GM12875 (cell line): ENCODE results near the gene EYA3.

ENCODE experiments used
- H3K4me3 ChIP-seq: one replicate; pipeline ENCODE4 v1.5.1; 2011; ENCODE audit warnings: low read depth, low read length, control low read depth
- CTCF ChIP-seq: IDR thresholded peaks from 2 replicates; pipeline ENCODE4 v1.5.1; 2011; ENCODE audit warnings: low read depth, mild to moderate bottlenecking, control low read depth, inconsistent platforms, low read length, moderate library complexity, borderline replicate concordance; ENCODE audit not compliant: insufficient read depth

The EYA3 gene

GRCh38 chr1:28123461-28123961, 35.1 kb upstream of the EYA3 start:
- no peak overlapping the region for H3K4me3 ChIP-seq
- no peak for TF ChIP-seq CTCF

GRCh38 chr1:28122183-28122582, 33.8 kb upstream of the EYA3 start:
- no peak overlapping the region for H3K4me3 ChIP-seq
- TF ChIP-seq CTCF = no peak

- no peak for TF ChIP-seq CTCF
- no peak overlapping the region for H3K4me3 ChIP-seq
Observed at GRCh38 chr1:28119556-28119955, 31.1 kb upstream of the EYA3 start.

GRCh38 chr1:28118640-28119307, 30.4 kb upstream of the EYA3 start:
- no peak for TF ChIP-seq CTCF
- no peak overlapping the region for H3K4me3 ChIP-seq

GRCh38 chr1:28115267-28115666, 26.9 kb upstream of the EYA3 start:
- TF ChIP-seq CTCF = no peak
- H3K4me3 ChIP-seq = no peak overlapping the region

GRCh38 chr1:28114844-28115243, 26.4 kb upstream of the EYA3 start:
- H3K4me3 ChIP-seq = no peak overlapping the region

More at GRCh38 chr1:28114844-28115243, 26.4 kb upstream of the EYA3 start:
- no peak for TF ChIP-seq CTCF
